Adrenal gland (tissue), 12 donors: Measurements from ENCODE around the gene EZR. TPM values are rescaled to one million over a fixed set of nuclear protein-coding genes. Genes with fewer than 3 reads are reported as not detected.

Experiments
- DNase-seq, 7 donors: peaks; one replicate each; pipeline ENCODE4 v3.0.0-alpha.2; 2019 to 2020
- H3K27ac ChIP-seq, 5 donors: fragments of 200-600 bp; sonication (generic) in 4 of 5; 1 replicate in 3 of 5; 2 replicates in 2 of 5; pipeline versions ENCODE4 v1.5.1 to v1.8.0; 2016 to 2020; ENCODE audit warnings: mild to moderate bottlenecking in 1 of 5
- H3K27me3 ChIP-seq: fragments of 200-600 bp; 2 replicates; pipeline ENCODE4 v1.8.0; 2021
- H3K36me3 ChIP-seq, 2 donors: fragments of 200-600 bp; replicated peaks in 1 of 2; 1 replicate in 1 of 2; 2 replicates in 1 of 2; pipeline versions ENCODE4 v1.5.1 to v1.8.0; 2018 to 2022
- H3K4me1 ChIP-seq, 2 donors: fragments of 200-600 bp; replicated peaks in 1 of 2; 1 replicate in 1 of 2; 2 replicates in 1 of 2; pipeline versions ENCODE4 v1.5.1 to v1.8.0; 2018 to 2021
- H3K4me3 ChIP-seq, 4 donors: fragments of 200-600 bp; sonication (generic) in 3 of 4; one replicate each; pipeline ENCODE4 v1.5.1; 2016 to 2018
- H3K9me3 ChIP-seq, 3 donors: fragments of 200-600 bp; sonication (generic) in 1 of 3; replicated peaks in 1 of 3; 1 replicate in 2 of 3; 2 replicates in 1 of 3; pipeline versions ENCODE4 v1.5.1 to v1.8.0; 2016 to 2021
- POLR2A ChIP-seq, 2 donors: fragments of 450-650 bp; IDR thresholded peaks; one replicate each; pipeline ENCODE4 v1.6.1; 2017; ENCODE audit warnings: antibody characterized with exemption in 2 of 2, mild to moderate bottlenecking in 2 of 2, moderate library complexity in 1 of 2
- WGBS, 4 donors: extraction: QIAGEN DNeasy Blood & Tissue Kit in 2 of 4; methylation state at CpG; one replicate each; pipeline versions ENCODE4 v1.1.5 to v1.1.7; 2013 to 2017; 5-methylcytosine and 5-hydroxymethylcytosine counted together
- intact Hi-C, 2 donors: fragments of 100-400 bp; cut with DNase I; formaldehyde crosslinking; loops; one replicate each; pipeline versions ENCODE4 v1.14.1 to v1.15.0; 2022 to 2023
- polyA plus RNA-seq, 3 donors: library from polyadenylated mRNA; stranded (reverse); fragments of 200-250 nt in 2 of 3; fragments of 350-450 nt in 1 of 3; fragmentation: Illumina TruSeq in 1 of 3; extraction: RNeasy Lipid Tissue Mini Kit (QIAGEN cat#74804) in 1 of 3; gene quantifications; one replicate each; pipeline ENCODE4 v1.2.3, GENCODE V29; 2013 to 2014
- total RNA-seq, 9 donors: library from RNA; depleted of rRNA in 4 of 9; stranded (reverse); fragments of >200 nt in 4 of 9; fragments of 120-200 nt in 1 of 9; fragmentation: NEBNext Ultra II Directional in 1 of 9; extraction: Animal tissue kit (Norgen Biotek cat#: 25700) in 1 of 9; gene quantifications; one replicate each; pipeline versions ENCODE4 v1.1.0 to v1.2.4, GENCODE V29; 2013 to 2023
- TF ChIP-seq, protein P1 (sequence below), 6 experiments: fragments of 450-650 bp in 4 of 6; fragments of 200-600 bp in 2 of 6; sonication (generic) in 1 of 6; IDR thresholded peaks; 1 replicate in 5 of 6; 2 replicates in 1 of 6; pipeline versions ENCODE4 v1.5.1 to v1.8.0; 2016 to 2021; ENCODE audit warnings: antibody characterized with exemption in 6 of 6, mild to moderate bottlenecking in 2 of 6, moderate library complexity in 1 of 6
- donor health status: healthy with polysubstance abuse.
- donor health status: Bipolar disorder and iron deficiency.
- donor health status: DM: yes; HTN: yes; CAD: no.
- donor health status: DM: no; HTN: no; CAD: no.
- donor health status: DM: no; HTN: no; CAD: no.
- donor health status: DM: yes; HTN: yes; CAD: no.

The EZR gene
- total and polyA plus RNA-seq, 12 donors, result 80.3 to 476 (median 342) TPM

DNA sequence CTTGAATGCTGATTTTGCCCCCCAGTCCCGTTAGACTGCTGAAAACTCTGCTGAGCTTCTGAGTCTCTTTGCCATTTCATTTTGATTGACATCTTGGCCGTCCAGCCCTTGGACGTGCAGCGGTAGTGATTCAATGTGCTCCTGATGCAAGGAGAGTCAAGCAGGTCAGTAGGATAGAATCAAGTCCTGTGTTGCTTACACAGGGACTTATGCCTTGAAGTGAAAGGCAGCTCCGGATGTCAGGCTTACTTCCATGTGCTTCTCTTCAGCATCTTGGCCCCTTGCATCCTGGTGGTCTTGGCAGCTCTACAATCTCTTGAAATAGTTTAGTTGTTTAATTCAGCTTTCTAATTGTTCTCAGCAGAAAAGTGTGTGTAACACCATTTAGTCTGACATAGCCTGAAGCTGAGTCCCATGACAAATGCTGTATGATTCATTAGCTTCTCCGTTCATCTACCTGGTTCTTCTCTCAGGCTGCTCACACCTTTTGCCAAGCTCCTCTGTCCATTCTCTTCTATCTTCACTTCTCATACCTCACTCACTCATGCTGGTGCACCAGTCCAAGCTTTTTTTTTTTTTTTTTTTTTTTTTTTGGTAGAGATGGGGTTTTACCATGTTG is 76.0 kb downstream of the EZR start:
- H3K27ac ChIP-seq, result no peak overlapping the region
- no peaks in the 10 kb centered on the region for H3K9me3 ChIP-seq
- no peaks in the 10 kb centered on the region for H3K36me3 ChIP-seq
- intact Hi-C loops, result no loop called here
- no peak overlapping the region for H3K4me3 ChIP-seq
- H3K27me3 ChIP-seq, result no peaks in the 10 kb centered on the region
- H3K4me1 ChIP-seq, result peaks cover 2 to 3% of the 10 kb centered on the region in 2 donors
- no peak for DNase-seq
- TF ChIP-seq, protein P1, sequence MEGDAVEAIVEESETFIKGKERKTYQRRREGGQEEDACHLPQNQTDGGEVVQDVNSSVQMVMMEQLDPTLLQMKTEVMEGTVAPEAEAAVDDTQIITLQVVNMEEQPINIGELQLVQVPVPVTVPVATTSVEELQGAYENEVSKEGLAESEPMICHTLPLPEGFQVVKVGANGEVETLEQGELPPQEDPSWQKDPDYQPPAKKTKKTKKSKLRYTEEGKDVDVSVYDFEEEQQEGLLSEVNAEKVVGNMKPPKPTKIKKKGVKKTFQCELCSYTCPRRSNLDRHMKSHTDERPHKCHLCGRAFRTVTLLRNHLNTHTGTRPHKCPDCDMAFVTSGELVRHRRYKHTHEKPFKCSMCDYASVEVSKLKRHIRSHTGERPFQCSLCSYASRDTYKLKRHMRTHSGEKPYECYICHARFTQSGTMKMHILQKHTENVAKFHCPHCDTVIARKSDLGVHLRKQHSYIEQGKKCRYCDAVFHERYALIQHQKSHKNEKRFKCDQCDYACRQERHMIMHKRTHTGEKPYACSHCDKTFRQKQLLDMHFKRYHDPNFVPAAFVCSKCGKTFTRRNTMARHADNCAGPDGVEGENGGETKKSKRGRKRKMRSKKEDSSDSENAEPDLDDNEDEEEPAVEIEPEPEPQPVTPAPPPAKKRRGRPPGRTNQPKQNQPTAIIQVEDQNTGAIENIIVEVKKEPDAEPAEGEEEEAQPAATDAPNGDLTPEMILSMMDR (IDR thresholded peaks at IDR 0.05), result no peak
- TF ChIP-seq POLR2A (IDR thresholded peaks at IDR 0.05), result no peak
- 57 to 68% (median 60%) methylated on average over 5 to 6 of the region's 6 CpGs for WGBS, 4 donors

DNA sequence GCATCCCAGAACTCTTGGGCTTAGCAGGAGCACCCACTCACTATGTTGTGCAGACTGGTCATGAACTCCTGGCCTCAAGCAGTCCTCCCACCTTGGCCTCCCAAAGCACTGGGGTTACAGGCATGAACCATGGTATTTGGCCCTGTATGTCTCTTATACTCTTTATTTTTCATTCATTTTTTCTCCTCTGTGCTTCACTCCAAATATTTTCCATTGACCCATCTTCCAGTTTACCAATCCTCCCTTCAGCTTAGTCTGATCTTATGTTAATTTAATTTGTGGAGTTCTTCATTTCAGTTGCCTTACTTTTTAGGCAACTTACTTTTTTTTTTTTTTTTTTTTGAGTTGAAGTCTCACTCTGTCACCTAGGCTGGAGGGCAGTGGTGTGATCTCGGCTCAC is 79.5 kb downstream of the EZR start:
- no peak overlapping the region for H3K27ac ChIP-seq
- 94 to 100% (median 100%) methylated on average over 1 of the region's 1 CpG for WGBS, 4 donors
- intact Hi-C loops, result no loop called here

DNA sequence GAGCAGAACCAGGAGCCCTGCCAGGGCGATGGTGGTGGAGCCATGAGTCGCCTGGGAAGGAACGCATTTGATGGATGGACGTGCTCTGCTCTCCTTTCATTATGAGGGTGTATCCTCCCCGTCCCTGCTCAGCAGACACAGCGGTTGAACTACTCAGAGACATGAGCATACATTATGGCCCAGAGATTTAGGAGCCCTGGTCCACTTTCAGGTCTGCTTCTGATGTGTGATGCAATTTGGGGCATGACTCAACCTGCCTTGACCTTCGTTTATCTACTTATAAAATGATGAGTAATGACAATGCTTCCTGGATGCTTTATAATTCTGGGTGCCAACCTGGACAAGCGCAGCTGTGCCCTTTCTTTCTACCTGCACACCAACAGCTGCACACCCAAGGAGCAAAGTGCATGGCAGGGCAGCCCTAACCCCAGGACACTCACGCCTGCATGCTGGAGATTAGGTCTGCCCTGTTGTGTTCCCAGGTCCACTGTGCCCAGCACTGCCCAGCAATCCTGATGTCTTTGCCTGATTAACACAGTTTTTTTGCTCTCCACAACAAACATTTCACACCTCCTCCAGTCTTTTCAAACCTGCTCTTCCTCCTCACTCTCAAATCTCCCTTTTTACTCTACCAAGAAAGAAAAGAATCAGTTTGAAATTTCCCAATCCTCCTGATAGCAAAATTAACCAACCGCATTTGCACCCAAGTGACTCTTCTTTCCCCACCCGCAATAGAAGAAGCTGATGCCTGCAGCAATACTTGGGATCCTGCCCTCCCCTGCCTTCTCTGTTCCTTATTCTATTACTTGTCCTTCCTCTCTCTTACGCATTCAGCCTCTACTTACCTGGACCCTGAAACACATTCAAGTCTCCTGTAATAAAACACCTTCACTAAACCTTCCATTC is 81.2 kb downstream of the EZR start:
- Histone ChIP-seq H3K4me1 (peaks cover 5 to 14% of the 10 kb centered on the region in 2 donors), H3K27me3 (no peaks in the 10 kb centered on the region), H3K27ac (peak overlapping the region; percentile 37 to 93 (median 76)), H3K36me3 (no peaks in the 10 kb centered on the region), H3K9me3 (no peaks in the 10 kb centered on the region), H3K4me3 (no peak overlapping the region)
- TF ChIP-seq, protein P1 (IDR thresholded peaks at IDR 0.05), result no peak
- TF ChIP-seq POLR2A (IDR thresholded peaks at IDR 0.05), result peak in 1 of 2 donors; percentile 53
- 48 to 63% (median 52%) methylated on average over 12 of the region's 12 CpGs for WGBS, 4 donors
- intact Hi-C loops, result no loop called here
- peak; percentile 67 to 93 (median 86) for DNase-seq

More for the DNA sequence above, 79.5 kb downstream of the EZR start:
- TF ChIP-seq POLR2A (IDR thresholded peaks at IDR 0.05), result no peak
- TF ChIP-seq, protein P1 (IDR thresholded peaks at IDR 0.05), result no peak
- Histone ChIP-seq H3K4me3 (no peak overlapping the region), H3K36me3 (no peaks in the 10 kb centered on the region), H3K27me3 (no peaks in the 10 kb centered on the region), H3K9me3 (no peaks in the 10 kb centered on the region), H3K4me1 (peaks cover 5 to 14% of the 10 kb centered on the region in 2 donors)
- DNase-seq, result no peak

DNA sequence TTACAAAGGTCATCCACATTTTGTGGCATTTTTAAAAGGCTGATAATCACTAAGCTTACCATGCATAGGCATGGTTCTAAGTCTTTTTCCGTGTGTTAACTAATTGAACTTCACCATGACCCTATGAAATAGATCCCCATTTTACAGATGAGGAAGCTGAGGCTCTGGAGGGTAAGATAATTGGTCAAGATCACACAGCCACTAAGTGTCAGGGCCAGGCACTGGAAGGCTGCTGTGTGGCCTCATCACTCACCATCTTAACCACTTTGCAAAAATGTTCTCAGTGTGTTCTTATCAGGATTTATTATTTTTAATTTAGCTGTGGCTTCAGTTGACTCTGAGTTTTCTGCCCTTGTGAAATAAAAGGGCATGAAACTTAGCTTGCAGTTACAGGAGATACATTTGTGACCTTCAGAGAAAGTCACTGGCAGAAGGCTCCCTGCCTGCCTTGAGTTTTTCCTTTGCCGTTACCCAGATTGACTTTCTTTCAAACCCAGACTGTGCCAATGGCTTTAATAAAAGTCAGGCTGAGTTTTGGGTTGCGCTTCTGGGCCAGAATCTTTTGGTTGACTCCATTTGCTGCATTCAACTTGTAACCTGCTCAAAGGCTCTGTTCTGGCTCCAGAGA is 82.0 kb downstream of the EZR start:
- H3K27me3 ChIP-seq, result no peaks in the 10 kb centered on the region
- H3K27ac ChIP-seq, result peak overlapping the region; percentile 37 to 93 (median 76)
- H3K4me1 ChIP-seq, result peaks cover 5 to 14% of the 10 kb centered on the region in 2 donors
- H3K9me3 ChIP-seq, result no peaks in the 10 kb centered on the region
- WGBS, 4 donors, result 33 to 50% (median 47%) methylated on average over 3 of the region's 3 CpGs
- intact Hi-C loops, result no loop called here
- no peak for TF ChIP-seq POLR2A (IDR thresholded peaks at IDR 0.05)
- TF ChIP-seq, protein P1 (IDR thresholded peaks at IDR 0.05), result no peak
- H3K36me3 ChIP-seq, result no peaks in the 10 kb centered on the region
- DNase-seq, result peak in 5 of 7 donors; percentile 44 to 59 (median 48)
- no peak overlapping the region for H3K4me3 ChIP-seq
